RPMI8226 (cell line): ENCODE results near the gene SCARF1.

ENCODE experiments used
- DNase-seq: peaks from one replicate; pipeline ENCODE4 v3.0.0-alpha.2; 2015

SCARF1 gene

DNA sequence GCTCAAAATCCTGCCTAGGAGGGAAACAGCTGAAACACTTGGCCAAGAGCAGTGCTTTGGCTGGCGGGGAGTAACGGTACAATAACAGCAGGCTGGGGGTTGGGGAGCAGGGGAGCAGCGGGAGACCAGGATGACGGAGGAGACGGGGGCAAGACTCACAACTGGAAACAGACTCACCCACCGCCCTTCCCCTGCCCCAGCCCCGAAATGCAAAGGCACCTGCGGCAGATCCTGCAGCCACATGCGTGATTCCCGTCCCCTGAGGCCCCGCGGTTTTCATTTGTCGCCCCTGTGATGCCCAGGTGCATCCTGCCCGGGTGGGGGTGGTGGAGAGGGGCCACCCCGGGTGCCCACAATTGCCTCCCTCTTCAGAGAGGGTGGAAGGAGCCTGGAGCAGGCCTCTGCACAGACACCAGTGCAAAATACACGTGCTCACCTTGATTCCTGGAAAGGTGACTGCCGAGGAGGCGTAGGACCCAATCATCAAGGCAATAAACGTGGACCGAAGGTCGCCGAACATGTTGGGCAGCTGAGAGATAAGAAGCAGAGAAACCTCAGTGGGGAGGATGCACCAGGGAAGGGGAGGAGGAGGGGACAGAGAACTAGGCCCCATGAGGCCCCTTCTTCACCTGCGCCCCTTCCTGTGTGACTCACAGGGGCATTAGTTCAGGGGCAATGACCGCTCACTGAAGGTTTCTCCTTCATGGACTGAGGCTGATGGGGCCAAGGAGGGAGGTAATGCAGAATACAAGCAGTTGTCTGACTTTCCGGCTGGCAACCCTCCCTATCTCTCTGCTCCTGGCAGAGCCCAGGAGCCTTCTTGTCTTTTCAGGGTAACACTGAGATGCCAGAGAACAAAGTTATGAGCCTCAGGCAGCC lies 52.5 kb downstream of the SCARF1 start:
- DNase-seq, result peak; percentile 87

DNA sequence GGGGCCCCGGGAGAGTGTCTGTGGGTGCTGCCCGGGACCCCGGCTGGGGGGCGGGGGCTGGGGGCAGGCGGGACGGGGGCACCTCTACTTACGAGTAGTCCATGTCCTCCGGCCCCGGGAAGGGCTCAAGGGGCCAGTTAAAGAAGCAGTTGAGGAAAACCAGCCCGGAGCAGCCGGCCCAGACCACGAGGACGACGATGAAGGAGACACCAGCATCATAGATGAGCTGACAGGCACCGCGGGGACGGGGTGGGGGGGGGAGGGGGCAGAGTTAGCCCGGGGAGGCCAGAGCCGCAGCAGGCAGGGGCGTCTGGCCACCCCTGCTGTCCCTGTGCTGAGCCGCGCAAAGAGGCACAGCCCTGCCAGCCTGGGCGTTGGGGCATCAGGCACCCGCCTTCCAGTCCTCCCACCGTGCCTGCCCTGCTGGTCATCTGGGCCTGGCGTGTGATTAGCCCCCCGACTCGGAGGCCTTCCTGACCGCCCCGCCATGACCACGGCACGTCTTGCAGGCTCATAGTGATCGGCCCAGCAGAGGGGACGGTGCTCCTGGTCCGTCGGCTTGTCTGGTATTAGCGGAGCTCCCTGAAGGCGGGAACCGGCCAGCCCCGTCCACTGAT lies 54.0 kb downstream of the SCARF1 start:
- no peak for DNase-seq

DNA sequence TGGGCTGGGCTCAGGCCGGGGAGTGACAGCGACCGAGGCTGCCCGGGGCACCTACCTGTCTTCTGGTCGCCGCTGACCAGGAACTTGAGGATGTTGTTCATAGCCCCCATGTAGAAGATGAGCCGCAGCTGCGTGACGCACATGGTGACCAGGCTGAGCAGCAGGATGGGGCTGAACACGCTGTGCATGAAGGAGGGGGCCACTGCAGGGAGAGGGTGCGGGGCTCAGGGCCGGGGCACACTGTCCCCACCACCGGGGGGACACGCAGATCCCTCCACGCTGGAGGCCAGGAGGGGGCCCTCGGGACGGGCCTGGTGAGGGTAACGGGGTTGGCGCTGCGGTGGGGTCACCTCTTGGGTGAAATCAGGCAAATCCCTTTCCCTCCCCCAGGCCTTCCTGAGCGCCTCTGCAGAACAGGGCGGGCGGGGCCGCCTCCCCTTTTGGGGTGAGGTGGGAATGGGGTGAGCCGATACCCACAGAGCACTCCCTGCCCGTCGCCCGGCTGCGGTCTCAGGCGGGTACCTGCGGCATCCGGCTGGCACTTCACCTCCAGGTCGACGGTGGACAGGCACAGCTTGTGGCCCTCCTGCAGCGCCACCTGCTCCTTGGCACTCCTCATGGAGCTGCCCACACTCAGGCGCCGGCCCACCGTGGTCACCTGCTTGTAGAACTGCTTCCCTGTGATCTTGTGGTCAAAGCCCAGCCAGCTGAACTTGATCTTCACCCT lies 54.6 kb downstream of the SCARF1 start:
- no peak for DNase-seq

DNA sequence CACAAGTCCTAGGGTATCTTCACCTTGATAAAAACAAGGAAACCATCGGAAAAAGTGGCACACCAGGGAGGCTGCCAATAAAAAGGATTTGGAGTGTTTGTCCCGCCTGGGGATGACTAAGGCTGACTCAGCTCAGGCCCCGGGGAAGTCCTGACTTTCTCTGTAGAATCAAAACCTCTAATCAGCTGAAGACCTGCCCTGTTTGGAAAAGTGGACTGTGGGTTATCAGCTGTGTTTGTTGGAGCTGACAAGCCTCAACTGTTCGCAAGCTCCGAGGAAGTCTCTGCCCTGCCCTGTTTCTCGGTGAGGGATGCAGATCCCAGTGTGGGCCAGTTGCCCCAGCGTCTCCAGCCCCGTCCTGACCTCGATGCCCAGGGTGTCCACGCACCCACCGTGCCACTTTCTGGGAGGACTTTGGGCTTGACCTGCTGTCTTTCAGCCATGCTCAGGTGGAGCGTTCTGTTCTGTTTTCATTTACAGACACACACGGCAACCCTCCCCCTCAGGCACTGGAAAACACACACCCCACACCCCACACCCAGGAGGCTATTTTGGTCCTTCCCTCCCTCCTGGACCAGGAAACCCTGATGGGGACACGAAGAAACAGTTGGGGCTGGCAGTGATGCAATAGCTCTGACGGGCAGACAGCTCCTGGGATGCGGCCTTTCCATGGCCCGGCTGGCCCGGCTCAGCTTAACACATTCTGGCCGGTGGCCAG lies 55.3 kb downstream of the SCARF1 start:
- no peak for DNase-seq

DNA sequence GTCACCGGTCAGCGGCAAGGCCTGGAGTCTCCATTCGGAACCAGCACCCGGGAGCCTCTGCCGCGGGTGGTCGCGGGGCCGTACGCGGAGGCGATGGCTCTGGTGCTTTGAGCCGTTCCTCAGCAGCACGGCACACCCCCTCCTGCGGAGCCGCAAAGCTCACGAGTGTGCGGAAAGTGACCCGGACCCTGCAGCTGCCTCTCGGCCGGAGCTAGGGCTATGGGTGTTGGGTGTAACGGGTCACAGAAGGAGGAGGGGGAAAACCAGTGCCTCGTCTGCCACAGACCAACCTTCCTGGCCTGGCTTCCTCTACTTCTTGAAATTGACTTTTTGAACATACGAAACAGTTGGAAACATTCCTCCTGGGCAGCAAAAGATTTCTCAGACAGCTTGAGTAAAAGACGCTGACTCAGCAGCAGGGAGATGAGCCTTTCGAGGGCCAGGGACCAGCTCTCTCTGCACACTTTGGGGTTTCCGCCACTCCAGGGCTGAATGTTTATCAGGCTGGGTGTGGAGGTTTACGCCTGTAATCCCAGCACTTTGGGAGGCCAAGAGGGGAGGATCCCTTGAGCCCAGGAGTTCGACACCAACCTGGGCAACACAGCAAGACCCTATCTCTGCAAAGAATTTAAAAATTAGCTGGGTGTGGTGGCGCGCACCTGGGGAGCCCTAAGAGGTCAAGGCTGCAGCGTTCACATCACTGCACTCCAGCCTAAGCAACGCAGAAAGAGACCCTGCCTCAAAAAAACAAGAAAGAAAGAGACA lies 56.5 kb downstream of the SCARF1 start:
- DNase-seq, result no peak

DNA sequence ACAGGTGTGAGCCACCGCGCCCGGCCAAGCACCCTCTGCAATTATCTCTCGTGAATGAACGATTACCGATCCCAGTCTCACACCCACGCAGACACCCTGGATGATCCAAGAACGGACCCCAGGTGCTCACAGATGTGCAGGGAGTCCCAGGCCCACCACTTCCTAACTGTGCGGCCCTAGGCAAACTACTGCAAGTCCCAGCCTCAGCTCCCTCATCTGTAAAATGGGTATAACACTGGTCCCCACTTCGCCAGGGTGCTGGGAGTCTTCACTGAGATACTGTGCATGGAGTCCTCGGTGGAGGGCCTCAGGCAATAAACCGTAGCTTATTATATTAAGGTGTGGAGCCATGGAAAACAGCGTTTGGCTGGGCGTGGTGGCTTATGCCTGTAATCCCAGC lies 61.4 kb downstream of the SCARF1 start:
- DNase-seq, result no peak
